Measurements from ENCODE around the gene CRYBA2. TPM values are rescaled to one million over a fixed set of nuclear protein-coding genes. Genes with fewer than 3 reads are reported as not detected.
A peak's percentile ranks its signal among the peaks of the same experiment; 100 is the strongest.

The CRYBA2 gene
- total RNA-seq, 1 experiment from 2014 or later = 13.5 TPM

- Histone ChIP-seq H2AFZ (ENCODE audit: low read length) (no peak overlapping the region), H3K27me3 (ENCODE audit: low read length) (peaks cover 51% of the 10 kb centered on the region), H3K4me3 (ENCODE audit: low read length) (no peak overlapping the region), H4K20me1 (ENCODE audit: low read length) (no peaks in the 10 kb centered on the region), H3K9me3 (ENCODE audit: low read length) (no peaks in the 10 kb centered on the region), H3K9ac (ENCODE audit: low read length) (no peak overlapping the region), H3K36me3 (ENCODE audit: low read depth, low read length) (no peaks in the 10 kb centered on the region), H3F3A (ENCODE audit: low read length, unreplicated experiment) (no peaks in the 10 kb centered on the region), H3K4me2 (ENCODE audit: low read length) (peak overlapping the region; percentile 67), H3K79me2 (ENCODE audit: low read length) (no peaks in the 10 kb centered on the region), H3K27ac (ENCODE audit: low read length) (no peak overlapping the region), H3K9me2 (replicated peaks; ENCODE audit: low read length) (no peaks in the 10 kb centered on the region), H3K4me1 (ENCODE audit: insufficient read depth, low read length) (no peaks in the 10 kb centered on the region)
- ATAC-seq = no peak
- ChIA-PET POLR2A (ENCODE audit: unreplicated experiment) (interaction anchor here (0.8 kb wide), 1 partner anchor 58 kb away, joined by 4 read pairs; no protein-coding TSS in a partner anchor), CTCF (no interaction called here)
- DNase-seq = no peak
- intact Hi-C loops (cut with micrococcal nuclease) = loop anchor here (5.0 kb wide), 1 partner anchor 107 kb away; no protein-coding TSS in a partner anchor
- TF ChIP-seq EZH2 (IDR thresholded peaks at IDR 0.05; ENCODE audit: low read length, unreplicated experiment) (no peak), CTCF (conservative IDR thresholded peaks at IDR 0.05; ENCODE audit: low read depth, low read length) (no peak), EZH2phosphoT487 (IDR thresholded peaks at IDR 0.05; ENCODE audit: borderline replicate concordance, low read length) (no peak)
- BruUV-seq (replicated peaks) = no TSS peak
These were observed 9.3 kb downstream of the CRYBA2 start for GRCh38 chr2:218983934-218984238.

- Histone ChIP-seq H4K20me1 (ENCODE audit: low read length) (no peaks in the 10 kb centered on the region), H3K4me1 (ENCODE audit: insufficient read depth, low read length) (no peaks in the 10 kb centered on the region), H3K9ac (ENCODE audit: low read length) (no peak overlapping the region), H3K36me3 (ENCODE audit: low read depth, low read length) (no peaks in the 10 kb centered on the region), H3K9me3 (ENCODE audit: low read length) (no peaks in the 10 kb centered on the region), H3K4me2 (ENCODE audit: low read length) (no peak overlapping the region), H3K79me2 (ENCODE audit: low read length) (no peaks in the 10 kb centered on the region), H2AFZ (ENCODE audit: low read length) (no peak overlapping the region), H3K9me2 (replicated peaks; ENCODE audit: low read length) (no peaks in the 10 kb centered on the region), H3F3A (ENCODE audit: low read length, unreplicated experiment) (no peaks in the 10 kb centered on the region), H3K27ac (ENCODE audit: low read length) (no peak overlapping the region), H3K4me3 (ENCODE audit: low read length) (no peak overlapping the region), H3K27me3 (ENCODE audit: low read length) (peaks cover 51% of the 10 kb centered on the region)
- ATAC-seq (no peak), DNase-seq (no peak)
- TF ChIP-seq EZH2phosphoT487 (IDR thresholded peaks at IDR 0.05; ENCODE audit: borderline replicate concordance, low read length) (no peak), CTCF (conservative IDR thresholded peaks at IDR 0.05; ENCODE audit: low read depth, low read length) (no peak), EZH2 (IDR thresholded peaks at IDR 0.05; ENCODE audit: low read length, unreplicated experiment) (no peak)
- ChIA-PET POLR2A (ENCODE audit: unreplicated experiment) (interaction anchor here (0.8 kb wide), 1 partner anchor 57 kb away, joined by 4 read pairs; no protein-coding TSS in a partner anchor), CTCF (no interaction called here)
- intact Hi-C loops (cut with micrococcal nuclease) = loop anchor here (5.0 kb wide), 1 partner anchor 106 kb away; no protein-coding TSS in a partner anchor
- no TSS peak for BruUV-seq (replicated peaks)
These were observed 9.8 kb downstream of the CRYBA2 start for GRCh38 chr2:218983263-218983933.

GRCh38 chr2:218982586-218983262 lies 10.5 kb downstream of the CRYBA2 start:
- no peaks in the 10 kb centered on the region for H3F3A ChIP-seq (ENCODE audit: low read length, unreplicated experiment)
- intact Hi-C loops (cut with micrococcal nuclease) = loop anchor here (5.0 kb wide), 1 partner anchor 105 kb away; no protein-coding TSS in a partner anchor
- H2AFZ ChIP-seq (ENCODE audit: low read length) = no peak overlapping the region
- no peaks in the 10 kb centered on the region for H3K79me2 ChIP-seq (ENCODE audit: low read length)
- no peak overlapping the region for H3K4me2 ChIP-seq (ENCODE audit: low read length)
- POLR2A ChIA-PET (ENCODE audit: unreplicated experiment) = no interaction called here
- H3K4me3 ChIP-seq (ENCODE audit: low read length) = no peak overlapping the region
- H3K9me3 ChIP-seq (ENCODE audit: low read length) = no peaks in the 10 kb centered on the region
- no peak overlapping the region for H3K27ac ChIP-seq (ENCODE audit: low read length)
- no peaks in the 10 kb centered on the region for H3K4me1 ChIP-seq (ENCODE audit: insufficient read depth, low read length)
- H3K9me2 ChIP-seq (replicated peaks; ENCODE audit: low read length) = no peaks in the 10 kb centered on the region
- H3K9ac ChIP-seq (ENCODE audit: low read length) = no peak overlapping the region
- ATAC-seq (no peak), DNase-seq (no peak)
- H3K36me3 ChIP-seq (ENCODE audit: low read depth, low read length) = no peaks in the 10 kb centered on the region
- no peak for TF ChIP-seq EZH2 (IDR thresholded peaks at IDR 0.05; ENCODE audit: low read length, unreplicated experiment)
- TF ChIP-seq CTCF (conservative IDR thresholded peaks at IDR 0.05; ENCODE audit: low read depth, low read length) = no peak
- TF ChIP-seq EZH2phosphoT487 (IDR thresholded peaks at IDR 0.05; ENCODE audit: borderline replicate concordance, low read length) = no peak
- H3K27me3 ChIP-seq (ENCODE audit: low read length) = peaks cover 51% of the 10 kb centered on the region
- CTCF ChIA-PET = no interaction called here
- no peaks in the 10 kb centered on the region for H4K20me1 ChIP-seq (ENCODE audit: low read length)
- no TSS peak for BruUV-seq (replicated peaks)

Data from PC-3 (cell line).